HG02943 (cell line): ENCODE data around the gene FCAR.
"Not testable (repeated sequence)": the region's sequence is repeated elsewhere in the genome, so short reads cannot be mapped to it uniquely, and the experiment has no call there.

Experiments used
- ATAC-seq: cut with Tn5 transposase; IDR thresholded peaks from one replicate; pipeline ENCODE4 v1.9.1; 2021; ENCODE audit warnings: mild to moderate bottlenecking, low read depth, moderate library complexity; ENCODE audit not compliant: unreplicated experiment

The FCAR gene

GRCh38 chr19:54873990-54874389, at the start of gene FCAR:
TSS of gene FCAR (plus strand) at chr19:54874235. CDS start at chr19:54874290, 55 bp downstream.
- no peak for ATAC-seq

- not testable (repeated sequence) for ATAC-seq
Observed at GRCh38 chr19:54824416-54824815, 49.6 kb upstream of the FCAR start.

GRCh38 chr19:54825326-54825725, 48.7 kb upstream of the FCAR start:
- not testable (repeated sequence) for ATAC-seq

- ATAC-seq: not testable (repeated sequence)
Observed at GRCh38 chr19:54828064-54828463, 46.0 kb upstream of the FCAR start.

DNA sequence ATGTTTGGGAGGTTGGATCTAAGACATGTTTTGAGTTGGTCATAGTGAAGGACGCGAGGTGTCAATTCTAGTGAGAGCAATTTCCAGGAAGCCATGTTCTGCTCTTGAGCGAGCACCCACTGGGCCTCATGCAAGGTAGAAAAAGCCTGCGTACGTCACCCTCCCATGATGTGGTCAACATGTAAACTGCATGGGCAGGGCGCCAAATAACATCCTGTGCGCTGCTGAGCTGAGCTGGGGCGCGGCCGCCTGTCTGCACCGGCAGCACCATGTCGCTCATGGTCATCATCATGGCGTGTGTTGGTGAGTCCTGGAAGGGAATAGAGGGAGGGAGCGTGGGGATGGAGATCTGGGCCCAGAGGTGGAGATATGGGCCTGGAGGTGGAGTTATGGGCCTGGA, 41.5 kb upstream of the FCAR start, which contains the start of gene KIR2DS4:
Gene KIR2DS4 (plus strand): TSS at position 181 of the 400 bp plus-strand sequence.
- ATAC-seq: not testable (repeated sequence)

- ATAC-seq: not testable (repeated sequence)
Observed at GRCh38 chr19:54835126-54835525, 38.9 kb upstream of the FCAR start.

DNA sequence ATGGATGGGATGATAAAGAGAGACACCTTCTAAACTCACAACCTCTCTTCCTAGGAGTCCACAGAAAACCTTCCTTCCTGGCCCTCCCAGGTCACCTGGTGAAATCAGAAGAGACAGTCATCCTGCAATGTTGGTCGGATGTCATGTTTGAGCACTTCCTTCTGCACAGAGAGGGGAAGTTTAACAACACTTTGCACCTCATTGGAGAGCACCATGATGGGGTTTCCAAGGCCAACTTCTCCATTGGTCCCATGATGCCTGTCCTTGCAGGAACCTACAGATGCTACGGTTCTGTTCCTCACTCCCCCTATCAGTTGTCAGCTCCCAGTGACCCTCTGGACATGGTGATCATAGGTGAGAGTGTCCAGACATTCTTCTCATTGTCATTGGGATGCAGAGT, 36.5 kb upstream of the FCAR start:
- ATAC-seq: not testable (repeated sequence)

GRCh38 chr19:54843171-54843570, 30.9 kb upstream of the FCAR start:
- ATAC-seq: not testable (repeated sequence)

- not testable (repeated sequence) for ATAC-seq
Observed at GRCh38 chr19:54850061-54850640, 23.9 kb upstream of the FCAR start, which contains the start of gene KIR3DL2. TSS of gene KIR3DL2 (plus strand) at chr19:54850443. CDS start at chr19:54850476, 33 bp downstream.

GRCh38 chr19:54850930-54851329, 23.1 kb upstream of the FCAR start:
- ATAC-seq: no peak

DNA sequence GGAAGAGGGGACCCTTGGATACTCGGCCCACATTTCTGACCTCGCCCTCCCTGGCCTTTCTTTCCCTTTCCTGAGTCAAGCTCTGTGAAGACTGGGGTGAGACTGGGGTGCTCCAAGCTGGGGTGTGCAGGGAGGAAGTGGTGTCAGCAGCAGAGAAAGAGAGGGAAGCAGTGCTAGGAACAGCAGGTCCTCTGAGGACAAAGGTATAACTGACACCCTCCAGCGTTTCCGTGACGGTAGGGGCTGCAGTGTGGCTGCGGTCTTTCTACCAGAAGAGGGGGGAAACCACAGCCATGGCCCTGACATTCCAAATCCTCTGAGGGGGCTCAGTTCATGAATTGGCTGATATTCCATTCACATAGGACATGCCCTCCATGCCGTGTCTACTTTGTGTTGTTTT, 22.7 kb upstream of the FCAR start:
- ATAC-seq: no peak

GRCh38 chr19:54855241-54855640, 18.8 kb upstream of the FCAR start:
- not testable (repeated sequence) for ATAC-seq

DNA sequence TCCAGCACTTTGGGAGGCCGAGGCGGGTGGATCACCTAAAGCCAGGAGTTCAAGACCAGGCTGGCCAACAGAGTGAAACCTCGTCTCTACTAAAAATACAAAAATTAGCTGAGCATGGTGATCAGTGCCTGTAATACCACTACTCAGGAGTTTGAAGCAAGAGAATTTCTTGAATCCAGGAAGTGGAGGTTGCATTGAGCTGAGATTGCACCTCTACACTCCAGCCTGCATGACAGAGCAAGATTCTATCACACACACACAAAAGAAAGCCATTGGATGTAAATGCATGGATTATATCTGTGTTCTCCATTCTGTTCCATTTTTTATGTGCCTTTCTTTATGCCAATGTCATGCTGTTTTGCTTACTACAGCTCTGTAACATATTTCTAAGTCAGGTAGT, 15.6 kb upstream of the FCAR start:
- ATAC-seq: not testable (repeated sequence)

DNA sequence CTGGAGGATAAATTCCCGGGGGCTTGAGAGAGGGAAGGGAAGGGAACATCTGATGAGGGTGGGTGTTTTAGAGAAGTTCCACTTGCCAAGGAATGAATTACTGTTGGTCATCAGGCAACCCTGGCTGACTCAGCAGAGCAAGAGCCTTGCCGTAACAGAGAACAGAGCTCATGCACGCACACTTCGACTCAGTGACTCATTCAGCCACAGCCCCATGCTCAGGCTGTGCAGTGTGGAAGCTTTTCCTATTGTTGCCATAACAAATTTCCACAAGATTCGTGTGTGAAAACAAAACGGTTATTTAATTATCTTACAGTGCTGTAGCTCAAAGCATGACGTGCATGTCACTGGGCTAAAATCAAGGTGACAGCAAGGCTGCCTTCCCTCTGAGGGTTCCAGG, 14.6 kb upstream of the FCAR start:
- not testable (repeated sequence) for ATAC-seq

DNA sequence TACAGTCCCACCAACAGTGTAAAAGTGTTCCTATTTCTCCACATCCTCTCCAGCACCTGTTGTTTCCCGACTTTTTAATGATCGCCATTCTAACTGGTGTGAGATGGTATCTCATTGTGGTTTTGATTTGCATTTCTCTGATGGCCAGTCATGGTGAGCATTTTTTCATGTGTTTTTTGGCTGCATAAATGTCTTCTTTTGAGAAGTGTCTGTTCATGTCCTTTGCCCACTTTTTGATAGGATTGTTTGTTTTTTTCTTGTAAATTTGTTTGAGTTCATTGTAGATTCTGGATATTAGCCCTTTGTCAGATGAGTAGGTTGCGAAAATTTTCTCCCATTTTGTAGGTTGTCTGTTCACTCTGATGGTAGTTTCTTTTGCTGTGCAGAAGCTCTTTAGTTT, 10.6 kb upstream of the FCAR start:
- not testable (repeated sequence) for ATAC-seq

GRCh38 chr19:54871696-54872095, 2.3 kb upstream of the FCAR start:
- no peak for ATAC-seq

DNA sequence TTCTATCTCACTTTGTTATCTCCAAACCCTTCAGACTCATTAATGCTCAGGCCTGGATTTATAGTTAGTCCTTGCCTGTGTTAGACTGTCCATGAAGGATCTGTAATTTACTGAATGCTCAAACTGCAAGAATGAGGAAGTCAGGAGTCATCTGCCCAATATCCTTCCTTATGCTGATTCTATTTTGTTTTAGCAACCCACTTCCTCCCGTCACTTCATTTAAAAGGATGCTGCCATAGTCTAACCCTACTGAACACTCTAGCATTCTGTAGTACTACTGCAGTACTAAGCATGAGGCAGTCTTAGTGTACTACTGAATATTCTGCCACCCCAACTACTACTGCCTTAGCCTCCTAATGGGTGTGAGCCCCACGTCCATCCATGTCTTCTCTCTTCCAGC, 1.5 kb downstream of the FCAR start:
- no peak for ATAC-seq

- no peak for ATAC-seq
Observed at GRCh38 chr19:54877471-54877870, 3.4 kb downstream of the FCAR start.

- no peak for ATAC-seq
Observed at GRCh38 chr19:54881884-54882283, 7.8 kb downstream of the FCAR start.

- no peak for ATAC-seq
Observed at GRCh38 chr19:54882758-54883157, 8.7 kb downstream of the FCAR start.

DNA sequence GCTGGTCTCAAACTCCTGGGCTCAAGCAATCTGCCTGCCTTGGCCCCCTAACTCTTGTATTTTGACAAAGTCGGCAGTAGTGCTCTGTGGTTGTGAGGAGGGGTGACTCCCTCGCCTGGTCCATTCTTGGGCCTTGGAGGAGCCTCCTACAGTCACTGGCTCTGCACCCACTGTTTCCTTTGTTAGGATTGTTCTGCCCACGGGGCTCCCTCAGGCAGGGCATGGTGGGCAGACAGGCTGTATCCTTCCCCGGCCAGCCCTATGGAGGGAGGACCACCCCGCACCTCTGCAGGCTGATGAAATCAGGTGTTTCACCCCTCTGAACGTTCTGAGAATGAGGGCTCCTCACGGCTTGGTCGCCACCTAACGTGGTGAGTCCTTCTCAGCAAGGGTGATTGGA, 9.2 kb downstream of the FCAR start:
- ATAC-seq: no peak

DNA sequence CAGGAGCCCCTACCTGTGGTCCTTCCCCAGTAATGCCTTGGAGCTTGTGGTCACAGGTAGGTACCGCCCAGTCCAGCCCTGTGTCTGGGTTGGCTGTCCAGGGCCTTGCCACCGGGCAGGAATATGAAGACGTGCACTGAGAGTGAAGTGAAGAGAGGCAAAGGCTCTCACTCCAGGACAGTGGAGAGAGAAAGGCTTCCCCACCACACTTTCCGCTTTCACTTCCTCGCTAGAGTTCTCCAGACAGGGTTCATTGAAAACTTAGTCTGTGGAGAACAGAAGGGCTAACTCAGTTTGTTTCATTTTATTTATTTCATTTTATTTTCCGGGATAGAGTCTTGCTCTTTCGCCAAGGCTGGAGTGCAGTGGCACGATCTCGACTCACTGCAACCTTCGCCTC, 14.2 kb downstream of the FCAR start:
- no peak for ATAC-seq

- ATAC-seq: no peak
Observed at GRCh38 chr19:54889566-54889965, 15.5 kb downstream of the FCAR start.
